HepG2 (cell line): ENCODE results near the gene INF2. TPM values are rescaled to one million over a fixed set of nuclear protein-coding genes. Genes with fewer than 3 reads are reported as not detected.
A peak's percentile ranks its signal among the peaks of the same experiment; 100 is the strongest.

Experiments used
- ATAC-seq: fragments of 200-7000 bp; cut with Tn5 transposase; 3 replicates; pipeline ENCODE4 v1.9.1; 2020; ENCODE audit warnings: mild to moderate bottlenecking, moderate library complexity
- BruUV-seq: library from RNA; stranded (reverse); fragments of 400-500 nt; replicated peaks from 2 replicates; lab custom pipeline; 2021; lab: Mats Ljungman, UMichigan
- CTCF ChIA-PET: fragments of 300-600 bp; formaldehyde crosslinking; extraction: SDS; loops from one replicate; lab custom pipeline; 2021; ENCODE audit warnings: low total read pairs, inconsistent platforms, low intra/inter-chr PET ratio; lab: Yijun Ruan, JAX
- POLR2A ChIA-PET: fragments of 350-600 bp; sonication (Branson Sonifier 250); formaldehyde crosslinking; loops from one replicate; lab custom pipeline; 2020; ENCODE audit warnings: antibody characterized with exemption, inconsistent platforms; lab: Yijun Ruan, JAX
- DNase-seq: peaks from one replicate; pipeline ENCODE4 v3.0.0-alpha.2; 2015; ENCODE audit warnings: low spot score
- FAIRE-seq: peaks from 3 replicates; lab custom pipeline; 2011; peaks lifted over from hg19 to GRCh38; lab: Jason Lieb, UNC
- H2AFZ ChIP-seq: one replicate; pipeline ENCODE4 v1.6.1; 2011; ENCODE audit warnings: low read length, inconsistent platforms
- H3K27ac ChIP-seq: fragments of 300-600 bp; 3 replicates; pipeline ENCODE4 v1.8.0; 2011; ENCODE audit warnings: mixed run types, mild to moderate bottlenecking, mixed read lengths, low read length, inconsistent platforms; ENCODE audit not compliant: insufficient read depth; ENCODE audit errors: extremely low read length
- H3K27me3 ChIP-seq, 2 experiments: fragments of 200-600 bp in 1 of 2; 2 replicates in 1 of 2; 3 replicates in 1 of 2; pipeline versions ENCODE4 v1.6.0 to v1.8.0; 2011; ENCODE audit warnings: low read length in 2 of 2, mild to moderate bottlenecking in 2 of 2, moderate library complexity in 2 of 2, inconsistent platforms in 1 of 2; ENCODE audit not compliant: insufficient read depth in 2 of 2, control insufficient read depth in 1 of 2
- H3K36me3 ChIP-seq, 2 experiments: fragments of 200-600 bp in 1 of 2; replicated peaks in 1 of 2; 2 replicates in 1 of 2; 3 replicates in 1 of 2; pipeline versions ENCODE4 v1.5.1 to v1.8.0; 2011; ENCODE audit warnings: low read length in 2 of 2, inconsistent platforms in 1 of 2; ENCODE audit not compliant: insufficient read depth in 2 of 2, control insufficient read depth in 1 of 2
- H3K4me1 ChIP-seq: 2 replicates; pipeline ENCODE4 v1.5.1; 2012; ENCODE audit warnings: low read length, inconsistent platforms; ENCODE audit not compliant: insufficient read depth
- H3K4me2 ChIP-seq: 2 replicates; pipeline ENCODE4 v1.6.0; 2011; ENCODE audit warnings: low read depth, low read length, inconsistent platforms
- H3K4me3 ChIP-seq, 3 experiments: fragments of 200-600 bp in 1 of 3; sonication (generic), shearing (Covaris generic) in 1 of 3; replicated peaks in 1 of 3; 2 replicates each; pipeline ENCODE4 v1.5.1; 2011 to 2016; ENCODE audit warnings: low read length in 3 of 3, inconsistent platforms in 2 of 3, low read depth in 2 of 3, mild to moderate bottlenecking in 2 of 3, control low read depth in 1 of 3, mixed read lengths in 1 of 3; ENCODE audit not compliant: insufficient read depth in 1 of 3
- H3K79me2 ChIP-seq: one replicate; pipeline ENCODE4 v1.6.1; 2011; ENCODE audit warnings: low read length, inconsistent platforms; ENCODE audit not compliant: insufficient read depth
- H3K9ac ChIP-seq: 2 replicates; pipeline ENCODE4 v1.6.0; 2011; ENCODE audit warnings: mild to moderate bottlenecking, low read depth, low read length, inconsistent platforms; ENCODE audit not compliant: insufficient read depth
- H3K9me3 ChIP-seq: 2 replicates; pipeline ENCODE4 v1.5.1; 2012; ENCODE audit warnings: mild to moderate bottlenecking, low read length
- H4K20me1 ChIP-seq: 2 replicates; pipeline ENCODE4 v1.6.0; 2011; ENCODE audit warnings: inconsistent platforms, mild to moderate bottlenecking, low read length, moderate library complexity; ENCODE audit not compliant: insufficient read depth
- SOX6 ChIP-seq, 2 experiments: fragments of 450-650 bp in 1 of 2; sonication (generic) in 1 of 2; formaldehyde crosslinking in 1 of 2; IDR thresholded peaks; 2 replicates each; pipeline versions ENCODE4 v1.4.0 to v1.6.1; 2017 to 2020; ENCODE audit warnings: antibody characterized with exemption in 1 of 2, mild to moderate bottlenecking in 1 of 2, missing genetic modification reagents in 1 of 2
- ZBTB33 ChIP-seq: sonication (generic); formaldehyde crosslinking; IDR thresholded peaks from 2 replicates; pipeline ENCODE4 v1.4.0; 2020; ENCODE audit warnings: missing genetic modification reagents
- ZBTB38 ChIP-seq: sonication (generic); formaldehyde crosslinking; IDR thresholded peaks from 2 replicates; pipeline ENCODE4 v1.5.1; 2020; ENCODE audit warnings: mild to moderate bottlenecking, missing genetic modification reagents
- ZFP91 ChIP-seq: sonication (generic); formaldehyde crosslinking; IDR thresholded peaks from 2 replicates; pipeline ENCODE4 v1.9.0; 2022; ENCODE audit warnings: missing genetic modification reagents, mild to moderate bottlenecking, borderline replicate concordance
- WGBS: methylation state at CpG from one replicate; pipeline ENCODE4 v1.1.6; 2017; ENCODE audit warnings: low lambda C conversion rate; 5-methylcytosine and 5-hydroxymethylcytosine counted together
- in situ Hi-C: cut with HindIII; loops from 2 replicates; pipeline ENCODE4 v1.10.0; 2017; ENCODE audit warnings: low pct_unique_long_range_greater_than_20kb; ENCODE audit not compliant: extremely low pct_ligation_motif_present
- intact Hi-C: fragments of 100-400 bp; cut with micrococcal nuclease; formaldehyde crosslinking; loops from one replicate; pipeline ENCODE4 v1.10.0; 2022; ENCODE audit not compliant: unreplicated experiment
- polyA plus RNA-seq, 8 experiments: library from polyadenylated mRNA; depleted of rRNA in 3 of 8; stranded (reverse) in 7 of 8; unstranded in 1 of 8; fragments of >200 nt; fragmentation: Illumina TruSeq in 4 of 8; extraction: Trizol in 4 of 8; gene quantifications; 2 replicates each; pipeline versions ENCODE4 v1.2.1 to v1.2.3, GENCODE V29; 2011 to 2016; ENCODE audit warnings: low read depth in 4 of 8, missing spikeins in 1 of 8, mixed read lengths in 1 of 8; ENCODE audit not compliant: insufficient read depth in 1 of 8
- total RNA-seq, 5 experiments: library from RNA; depleted of rRNA; stranded (reverse); fragments of >200 nt; fragmentation: Illumina TruSeq; extraction: Trizol; gene quantifications; 2 replicates each; pipeline ENCODE4 v1.2.3, GENCODE V29; 2016; ENCODE audit warnings: low read depth in 1 of 5
- TF ChIP-seq, protein P1 (sequence below): sonication (generic); formaldehyde crosslinking; IDR thresholded peaks from 2 replicates; pipeline ENCODE4 v1.5.1; 2020; ENCODE audit warnings: mild to moderate bottlenecking, missing genetic modification reagents, moderate library complexity

INF2 gene
- total and polyA plus RNA-seq, 2 of the 13 experiments (the other 11 are each of a cell fraction or from before 2014, with no cell fraction given) = 16.4 to 26.4 TPM

DNA sequence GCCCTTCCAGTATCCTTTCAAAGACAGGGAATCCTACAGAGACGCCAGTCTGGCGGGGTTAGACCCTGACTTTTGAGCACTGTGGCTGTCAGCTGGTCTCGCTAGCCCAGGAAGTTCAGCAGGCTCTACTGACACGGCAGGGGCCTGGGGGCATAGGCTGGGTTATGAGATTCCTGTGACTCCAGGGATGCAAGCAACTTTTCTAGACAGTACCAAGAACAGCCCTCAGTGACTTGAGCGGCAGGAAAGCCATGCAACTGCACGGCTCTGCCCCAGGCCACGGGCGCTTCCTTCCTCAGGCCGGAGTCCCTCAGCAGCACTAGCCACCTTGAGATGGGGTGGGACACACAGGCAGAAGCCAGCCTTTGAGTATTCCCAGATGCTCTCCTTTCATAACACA, 58.5 kb downstream of the INF2 start:
- BruUV-seq = no TSS peak
- Histone ChIP-seq H3K79me2 (no peaks in the 10 kb centered on the region), H3K9ac (no peak overlapping the region), H2AFZ (no peak overlapping the region), H3K27ac (no peak overlapping the region), H3K36me3 (no peaks in the 10 kb centered on the region; a peak in 1 of 5 replicates), H3K27me3 (no peaks in the 10 kb centered on the region), H3K4me2 (no peak overlapping the region), H3K4me1 (peaks cover 67% of the 10 kb centered on the region), H3K4me3 (no peak overlapping the region), H3K9me3 (no peaks in the 10 kb centered on the region), H4K20me1 (no peaks in the 10 kb centered on the region)
- TF ChIP-seq ZBTB33 = 0 out of 2 replicates have a peak, but pooled peaks have one; percentile 15
- TF ChIP-seq ZBTB38 (CRISPR knock-in tag) = peak; percentile 71
- TF ChIP-seq, protein P1, sequence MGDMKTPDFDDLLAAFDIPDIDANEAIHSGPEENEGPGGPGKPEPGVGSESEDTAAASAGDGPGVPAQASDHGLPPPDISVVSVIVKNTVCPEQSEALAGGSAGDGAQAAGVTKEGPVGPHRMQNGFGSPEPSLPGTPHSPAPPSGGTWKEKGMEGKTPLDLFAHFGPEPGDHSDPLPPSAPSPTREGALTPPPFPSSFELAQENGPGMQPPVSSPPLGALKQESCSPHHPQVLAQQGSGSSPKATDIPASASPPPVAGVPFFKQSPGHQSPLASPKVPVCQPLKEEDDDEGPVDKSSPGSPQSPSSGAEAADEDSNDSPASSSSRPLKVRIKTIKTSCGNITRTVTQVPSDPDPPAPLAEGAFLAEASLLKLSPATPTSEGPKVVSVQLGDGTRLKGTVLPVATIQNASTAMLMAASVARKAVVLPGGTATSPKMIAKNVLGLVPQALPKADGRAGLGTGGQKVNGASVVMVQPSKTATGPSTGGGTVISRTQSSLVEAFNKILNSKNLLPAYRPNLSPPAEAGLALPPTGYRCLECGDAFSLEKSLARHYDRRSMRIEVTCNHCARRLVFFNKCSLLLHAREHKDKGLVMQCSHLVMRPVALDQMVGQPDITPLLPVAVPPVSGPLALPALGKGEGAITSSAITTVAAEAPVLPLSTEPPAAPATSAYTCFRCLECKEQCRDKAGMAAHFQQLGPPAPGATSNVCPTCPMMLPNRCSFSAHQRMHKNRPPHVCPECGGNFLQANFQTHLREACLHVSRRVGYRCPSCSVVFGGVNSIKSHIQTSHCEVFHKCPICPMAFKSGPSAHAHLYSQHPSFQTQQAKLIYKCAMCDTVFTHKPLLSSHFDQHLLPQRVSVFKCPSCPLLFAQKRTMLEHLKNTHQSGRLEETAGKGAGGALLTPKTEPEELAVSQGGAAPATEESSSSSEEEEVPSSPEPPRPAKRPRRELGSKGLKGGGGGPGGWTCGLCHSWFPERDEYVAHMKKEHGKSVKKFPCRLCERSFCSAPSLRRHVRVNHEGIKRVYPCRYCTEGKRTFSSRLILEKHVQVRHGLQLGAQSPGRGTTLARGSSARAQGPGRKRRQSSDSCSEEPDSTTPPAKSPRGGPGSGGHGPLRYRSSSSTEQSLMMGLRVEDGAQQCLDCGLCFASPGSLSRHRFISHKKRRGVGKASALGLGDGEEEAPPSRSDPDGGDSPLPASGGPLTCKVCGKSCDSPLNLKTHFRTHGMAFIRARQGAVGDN (CRISPR knock-in tag) = peak; percentile 57
- TF ChIP-seq ZFP91 (CRISPR knock-in tag) = no peak
- no peak for TF ChIP-seq SOX6 (IDR thresholded peaks at IDR 0.05)
- no peak for TF ChIP-seq SOX6 (CRISPR knock-in tag; IDR thresholded peaks at IDR 0.05)
- 87% methylated on average over 8 of the region's 9 CpGs for WGBS
- intact Hi-C loops = no loop called here
- in situ Hi-C loops = no loop called here
- ChIA-PET CTCF (no interaction called here), POLR2A (no interaction called here)
- ATAC-seq (no peak), FAIRE-seq (no peak), DNase-seq (no peak)
